Neuron (in vitro differentiated cells): ENCODE results near the gene TREM2.

Experiments
- H2AFZ ChIP-seq: one replicate; pipeline ENCODE4 v1.6.1; 2013; ENCODE audit warnings: low read depth, mild to moderate bottlenecking, inconsistent platforms, low read length, moderate library complexity
- H3K27me3 ChIP-seq: one replicate; pipeline ENCODE4 v1.6.1; 2013; ENCODE audit warnings: low read length; ENCODE audit not compliant: insufficient read depth
- H3K36me3 ChIP-seq: one replicate; pipeline ENCODE4 v1.6.1; 2013; ENCODE audit warnings: low read length; ENCODE audit not compliant: insufficient read depth
- H3K4me1 ChIP-seq: one replicate; pipeline ENCODE4 v1.6.1; 2013; ENCODE audit warnings: low read length; ENCODE audit not compliant: insufficient read depth
- H3K4me3 ChIP-seq: 2 replicates; pipeline ENCODE4 v1.5.1; 2013; ENCODE audit warnings: mild to moderate bottlenecking, low read length, moderate library complexity
- H3K9me3 ChIP-seq: one replicate; pipeline ENCODE4 v1.6.1; 2013; ENCODE audit warnings: low read length

TREM2 gene

GRCh38 chr6:41157323-41157722 is 5.6 kb downstream of the TREM2 start:
- H3K4me1 ChIP-seq: no peaks in the 10 kb centered on the region
- no peaks in the 10 kb centered on the region for H3K9me3 ChIP-seq
- H3K27me3 ChIP-seq: peaks cover 7% of the 10 kb centered on the region
- no peak overlapping the region for H3K4me3 ChIP-seq
- no peaks in the 10 kb centered on the region for H3K36me3 ChIP-seq
- H2AFZ ChIP-seq: no peak overlapping the region

GRCh38 chr6:41156771-41157170 is 6.1 kb downstream of the TREM2 start:
- peaks cover 7% of the 10 kb centered on the region for H3K27me3 ChIP-seq
- no peak overlapping the region for H2AFZ ChIP-seq
- H3K4me3 ChIP-seq: no peak overlapping the region
- H3K9me3 ChIP-seq: no peaks in the 10 kb centered on the region
- H3K36me3 ChIP-seq: no peaks in the 10 kb centered on the region
- H3K4me1 ChIP-seq: no peaks in the 10 kb centered on the region

GRCh38 chr6:41156001-41156400 is 6.9 kb downstream of the TREM2 start:
- no peak overlapping the region for H3K4me3 ChIP-seq
- no peaks in the 10 kb centered on the region for H3K9me3 ChIP-seq
- H3K4me1 ChIP-seq: no peaks in the 10 kb centered on the region
- no peak overlapping the region for H2AFZ ChIP-seq
- no peaks in the 10 kb centered on the region for H3K36me3 ChIP-seq
- H3K27me3 ChIP-seq: peaks cover 7% of the 10 kb centered on the region

- Histone ChIP-seq H3K27me3 (peaks cover 7% of the 10 kb centered on the region), H3K9me3 (no peaks in the 10 kb centered on the region), H3K4me1 (no peaks in the 10 kb centered on the region), H3K36me3 (no peaks in the 10 kb centered on the region), H3K4me3 (no peak overlapping the region), H2AFZ (no peak overlapping the region)
These were observed 7.6 kb downstream of the TREM2 start for GRCh38 chr6:41155132-41155805.

- no peak within 1 kb of the TSS for H2AFZ ChIP-seq
These were observed 8.8 kb downstream of the TREM2 start, which contains the start of gene TREML1 for GRCh38 chr6:41153992-41154625. TSS of gene TREML1 (minus strand) at chr6:41154347. CDS start at chr6:41154288, 59 bp downstream.

GRCh38 chr6:41153451-41153850 is 9.5 kb downstream of the TREM2 start:
- Histone ChIP-seq H2AFZ (no peak overlapping the region), H3K9me3 (no peaks in the 10 kb centered on the region), H3K27me3 (peaks cover 5% of the 10 kb centered on the region), H3K4me1 (no peaks in the 10 kb centered on the region), H3K36me3 (no peaks in the 10 kb centered on the region), H3K4me3 (no peak overlapping the region)

More at GRCh38 chr6:41153992-41154625, 8.8 kb downstream of the TREM2 start, which contains the start of gene TREML1:
- H3K4me1 ChIP-seq: no peaks in the 10 kb centered on the region
- no peak within 1 kb of the TSS for H3K4me3 ChIP-seq
- H3K27me3 ChIP-seq: peaks cover 7% of the 10 kb centered on the region
- H3K9me3 ChIP-seq: no peaks in the 10 kb centered on the region
- no peaks in the 10 kb centered on the region for H3K36me3 ChIP-seq

- no peaks in the 10 kb centered on the region for H3K9me3 ChIP-seq
- H3K4me3 ChIP-seq: no peak overlapping the region
- H3K36me3 ChIP-seq: no peaks in the 10 kb centered on the region
- H2AFZ ChIP-seq: no peak overlapping the region
- no peaks in the 10 kb centered on the region for H3K27me3 ChIP-seq
- no peaks in the 10 kb centered on the region for H3K4me1 ChIP-seq
These were observed 12.2 kb downstream of the TREM2 start for GRCh38 chr6:41150671-41151070.

- Histone ChIP-seq H3K4me3 (no peak overlapping the region), H3K4me1 (no peaks in the 10 kb centered on the region), H2AFZ (no peak overlapping the region), H3K9me3 (no peaks in the 10 kb centered on the region), H3K27me3 (no peaks in the 10 kb centered on the region), H3K36me3 (no peaks in the 10 kb centered on the region)
These were observed 15.0 kb downstream of the TREM2 start for GRCh38 chr6:41147917-41148316.

GRCh38 chr6:41136911-41137310 is 26.0 kb downstream of the TREM2 start:
- Histone ChIP-seq H3K36me3 (no peaks in the 10 kb centered on the region), H3K4me3 (no peak overlapping the region), H3K4me1 (peaks cover 11% of the 10 kb centered on the region), H3K9me3 (no peaks in the 10 kb centered on the region), H3K27me3 (no peaks in the 10 kb centered on the region), H2AFZ (no peak overlapping the region)

GRCh38 chr6:41135062-41135832 is 27.7 kb downstream of the TREM2 start:
- no peak overlapping the region for H2AFZ ChIP-seq
- no peaks in the 10 kb centered on the region for H3K27me3 ChIP-seq
- H3K4me3 ChIP-seq: no peak overlapping the region
- H3K4me1 ChIP-seq: peaks cover 8% of the 10 kb centered on the region
- no peaks in the 10 kb centered on the region for H3K36me3 ChIP-seq
- H3K9me3 ChIP-seq: no peaks in the 10 kb centered on the region

GRCh38 chr6:41132254-41132653 is 30.7 kb downstream of the TREM2 start:
- H3K36me3 ChIP-seq: no peaks in the 10 kb centered on the region
- H2AFZ ChIP-seq: no peak overlapping the region
- no peaks in the 10 kb centered on the region for H3K4me1 ChIP-seq
- no peaks in the 10 kb centered on the region for H3K27me3 ChIP-seq
- H3K4me3 ChIP-seq: no peak overlapping the region
- no peaks in the 10 kb centered on the region for H3K9me3 ChIP-seq

GRCh38 chr6:41125282-41125681 is 37.6 kb downstream of the TREM2 start:
- H3K27me3 ChIP-seq: no peaks in the 10 kb centered on the region
- no peak overlapping the region for H2AFZ ChIP-seq
- no peak overlapping the region for H3K4me3 ChIP-seq
- no peaks in the 10 kb centered on the region for H3K4me1 ChIP-seq
- H3K36me3 ChIP-seq: no peaks in the 10 kb centered on the region
- H3K9me3 ChIP-seq: no peaks in the 10 kb centered on the region

GRCh38 chr6:41122918-41123317 is 40.0 kb downstream of the TREM2 start:
- Histone ChIP-seq H3K4me1 (peaks cover under 1% of the 10 kb centered on the region), H3K36me3 (no peaks in the 10 kb centered on the region), H2AFZ (no peak overlapping the region), H3K4me3 (no peak overlapping the region), H3K9me3 (no peaks in the 10 kb centered on the region), H3K27me3 (no peaks in the 10 kb centered on the region)
